HG03378 (cell line): Measurements from ENCODE around the gene EXD3.

Source experiments
- ATAC-seq: cut with Tn5 transposase; IDR thresholded peaks from one replicate; pipeline ENCODE4 v1.9.1; 2021; ENCODE audit warnings: mild to moderate bottlenecking, moderate library complexity; ENCODE audit not compliant: unreplicated experiment

EXD3 gene

DNA sequence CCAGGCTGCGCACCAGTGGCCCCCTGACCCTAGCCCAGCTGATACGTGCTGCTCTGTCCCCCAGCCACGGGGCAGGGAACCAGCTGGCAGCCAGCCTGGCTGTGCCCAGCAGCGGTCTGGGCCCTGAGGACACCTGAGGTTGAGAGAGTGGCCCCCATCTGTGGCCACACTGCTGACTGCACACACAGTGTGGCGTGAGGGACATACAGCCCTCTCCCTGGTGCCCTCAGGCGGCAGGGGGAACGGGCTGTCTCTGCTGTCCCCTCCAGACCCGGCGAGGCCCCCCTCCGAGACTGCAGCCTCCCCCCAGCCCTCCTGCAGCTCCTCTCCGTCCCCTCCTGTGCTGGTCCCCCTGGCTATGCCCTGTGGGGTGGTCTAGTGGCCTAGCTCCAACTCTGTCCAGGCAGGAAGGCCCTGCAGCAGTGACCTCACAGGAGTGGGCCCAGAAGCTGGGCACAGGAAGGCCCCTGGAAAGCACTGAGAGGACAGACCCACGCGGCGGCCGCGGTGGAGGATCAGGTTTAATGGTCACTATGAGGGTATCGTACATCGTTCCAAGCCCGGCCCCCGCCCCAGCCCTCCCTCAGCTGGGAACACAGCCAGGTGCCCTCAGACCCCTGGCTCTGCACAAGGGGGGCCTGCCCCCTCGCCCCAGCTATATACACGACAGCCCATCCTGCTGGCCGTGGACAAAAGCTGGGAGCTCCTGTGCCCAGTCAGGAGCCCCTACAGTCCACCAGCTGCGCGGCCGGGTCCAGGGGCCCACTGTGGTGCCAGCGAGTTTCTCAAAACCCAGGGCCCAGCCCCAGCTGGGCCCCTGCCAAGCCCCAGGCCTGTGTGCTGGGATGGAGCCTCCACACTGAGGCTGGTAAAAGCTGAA is 25.0 kb upstream of the EXD3 start:
- ATAC-seq: no peak

DNA sequence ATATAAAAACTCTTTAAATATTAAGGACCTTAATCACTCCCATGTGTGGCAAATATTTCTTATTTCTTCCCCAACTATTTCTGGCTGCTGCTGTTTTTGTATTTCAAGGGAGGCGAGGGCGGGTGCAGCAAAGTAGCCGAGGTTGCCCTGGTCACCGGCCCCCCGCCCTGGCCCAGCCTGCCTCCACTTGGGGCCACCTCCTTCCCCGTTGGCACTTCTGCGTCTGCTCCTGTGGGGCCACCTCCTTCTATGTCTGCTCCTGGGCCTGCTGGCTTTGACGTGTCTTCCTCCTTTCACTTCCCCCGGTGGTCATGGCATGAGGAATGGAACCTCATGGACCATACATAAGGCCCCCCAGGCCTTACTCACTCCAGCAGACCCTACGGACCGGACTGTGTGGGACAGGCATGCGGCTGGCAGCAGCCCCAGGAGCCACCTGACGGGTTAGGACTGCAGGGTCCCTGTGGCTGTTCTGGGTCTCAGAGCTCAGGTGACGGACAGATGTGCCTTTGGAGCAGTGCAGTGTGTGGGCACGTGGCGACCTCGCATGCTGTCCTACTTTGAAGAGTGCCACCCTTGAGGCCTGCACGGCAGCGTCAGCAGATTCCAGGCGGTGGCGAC is 24.0 kb upstream of the EXD3 start:
- no peak for ATAC-seq

DNA sequence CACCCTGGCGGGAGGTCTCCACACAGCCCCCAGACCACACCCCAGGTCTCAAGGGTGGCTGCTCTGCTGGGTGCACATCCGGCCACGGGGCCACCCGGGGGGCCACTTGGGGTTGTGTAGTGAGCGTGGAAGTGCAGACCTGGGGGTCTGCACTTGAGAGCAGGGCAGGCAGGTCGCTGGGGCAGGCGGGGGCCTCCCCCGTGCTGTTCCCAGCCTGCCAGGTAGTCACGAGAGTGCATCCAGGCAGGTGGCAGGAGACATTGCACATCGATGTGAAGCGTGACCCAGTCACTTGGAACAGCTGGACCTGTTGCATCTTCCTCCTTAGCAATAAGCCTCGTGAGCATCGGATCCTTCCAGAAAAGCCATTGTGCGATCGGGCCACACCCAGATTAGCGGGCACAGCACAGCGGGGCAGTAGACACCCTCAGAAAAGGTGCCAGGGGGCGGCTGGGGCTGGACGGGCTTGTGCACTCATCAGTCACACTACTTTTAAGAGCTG is 23.0 kb upstream of the EXD3 start:
- no peak for ATAC-seq

DNA sequence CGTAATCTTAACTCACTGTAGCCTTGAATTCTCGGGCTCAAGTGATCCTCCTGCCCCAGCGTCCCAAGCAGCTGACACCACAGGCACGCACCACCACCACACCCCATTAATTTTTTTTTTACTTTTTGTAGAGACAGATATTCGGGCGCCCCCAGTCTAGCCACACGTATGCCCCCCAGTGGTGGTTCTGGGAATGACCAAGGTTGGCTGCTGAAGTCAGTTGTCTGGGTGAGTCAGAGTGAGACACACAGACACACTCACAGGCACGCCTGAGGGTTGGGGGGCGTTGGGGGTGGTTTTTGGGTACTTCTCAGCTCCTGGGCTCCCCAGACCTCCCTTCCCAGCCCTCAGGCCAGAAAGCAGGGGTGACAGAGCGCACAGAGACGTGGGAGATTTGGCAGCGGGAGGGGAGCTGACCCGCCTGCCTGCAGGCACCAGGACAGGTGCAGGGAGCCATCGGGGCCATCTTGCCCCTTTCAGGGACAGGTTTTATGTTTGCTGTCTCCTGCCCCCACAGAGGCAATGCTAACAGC is 22.4 kb upstream of the EXD3 start:
- peak; percentile 50 for ATAC-seq

DNA sequence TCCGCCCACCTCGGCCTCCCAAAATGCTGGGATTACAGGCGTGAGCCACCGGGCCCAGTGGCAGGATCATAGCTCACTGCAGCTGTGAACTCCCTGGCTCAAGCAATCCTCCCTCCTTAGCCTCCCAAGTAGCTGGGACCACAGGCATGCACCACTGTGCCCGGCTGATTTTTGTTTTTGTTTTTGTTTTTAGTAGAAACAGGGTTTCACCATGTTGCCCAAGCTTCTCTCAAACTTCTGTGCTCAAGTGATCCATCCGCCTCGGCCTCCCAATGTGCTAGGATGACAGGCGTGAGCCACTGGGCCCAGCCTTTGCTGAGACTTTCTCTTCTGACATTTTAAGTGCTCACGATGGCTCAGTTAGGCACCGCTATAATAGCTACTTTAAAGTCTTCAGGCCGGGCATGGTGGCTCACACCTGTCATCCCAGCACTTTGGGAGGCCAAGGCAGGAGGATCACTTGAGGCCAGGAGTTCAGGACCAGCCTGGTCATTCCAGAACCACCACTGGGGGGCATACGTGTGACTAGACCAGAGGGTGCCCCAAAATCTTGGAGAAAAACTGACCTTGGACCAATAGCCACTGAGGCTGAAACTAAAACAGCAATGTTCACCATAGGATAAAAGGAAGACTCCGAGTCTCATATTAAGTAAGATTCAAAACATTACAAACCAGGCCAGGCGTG is 21.3 kb upstream of the EXD3 start:
- ATAC-seq: no peak

DNA sequence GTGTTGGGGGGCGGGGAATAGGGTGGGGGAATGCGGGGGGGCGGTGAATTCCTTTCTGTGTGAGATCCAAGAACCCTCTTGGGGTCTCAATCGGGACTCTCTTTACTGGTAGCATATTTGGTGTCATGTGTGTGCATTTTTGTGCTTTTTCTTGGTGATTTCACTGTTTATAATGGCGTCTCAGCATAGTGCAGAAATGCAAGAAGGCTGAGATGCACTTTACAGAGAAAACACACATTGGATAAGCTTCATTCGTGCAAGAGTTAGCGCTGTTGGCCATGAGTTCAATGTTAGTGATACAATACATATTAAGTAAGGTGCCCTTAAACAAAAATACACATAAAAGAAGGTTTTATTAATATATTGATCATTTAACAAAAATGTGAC is 19.0 kb upstream of the EXD3 start:
- ATAC-seq: no peak

DNA sequence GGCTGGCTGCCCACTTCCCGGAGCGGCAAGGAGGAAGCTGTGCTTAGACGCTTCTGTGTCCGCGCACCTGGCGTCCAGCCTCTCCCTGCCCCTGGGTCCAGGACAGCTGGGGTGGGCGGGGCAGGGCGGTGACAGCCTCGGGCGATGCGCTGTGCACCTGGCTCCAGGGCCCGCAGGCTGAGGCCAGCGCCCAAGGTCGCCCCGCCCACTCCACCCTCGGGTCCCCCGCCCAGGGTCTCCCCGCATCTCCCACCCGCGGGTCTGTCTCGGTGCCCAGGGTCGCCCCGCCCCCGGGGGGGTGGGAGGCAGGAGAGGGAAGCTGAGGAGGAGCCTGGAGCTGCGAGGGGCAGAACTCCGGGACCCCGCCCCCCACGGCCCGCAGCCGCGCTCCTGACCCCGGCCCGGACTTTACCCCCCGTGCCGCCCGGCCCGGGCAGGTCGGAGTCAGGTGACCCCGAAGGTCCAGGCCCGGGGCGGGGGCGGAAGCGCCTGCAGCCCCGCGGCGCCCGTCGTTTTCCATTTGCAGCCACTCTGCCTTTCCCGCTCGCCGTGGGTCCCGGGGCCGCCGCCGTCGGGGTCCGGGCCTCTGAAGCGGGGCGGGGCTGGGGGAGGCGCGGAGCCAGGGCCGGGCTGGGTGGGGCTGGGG is 18.4 kb upstream of the EXD3 start, which contains the start of gene ENTPD8:
TSS of gene ENTPD8 (minus strand) at position 69 of the 646 bp plus-strand sequence. CDS start 3,072 bp downstream, outside the sequence.
- no peak for ATAC-seq

DNA sequence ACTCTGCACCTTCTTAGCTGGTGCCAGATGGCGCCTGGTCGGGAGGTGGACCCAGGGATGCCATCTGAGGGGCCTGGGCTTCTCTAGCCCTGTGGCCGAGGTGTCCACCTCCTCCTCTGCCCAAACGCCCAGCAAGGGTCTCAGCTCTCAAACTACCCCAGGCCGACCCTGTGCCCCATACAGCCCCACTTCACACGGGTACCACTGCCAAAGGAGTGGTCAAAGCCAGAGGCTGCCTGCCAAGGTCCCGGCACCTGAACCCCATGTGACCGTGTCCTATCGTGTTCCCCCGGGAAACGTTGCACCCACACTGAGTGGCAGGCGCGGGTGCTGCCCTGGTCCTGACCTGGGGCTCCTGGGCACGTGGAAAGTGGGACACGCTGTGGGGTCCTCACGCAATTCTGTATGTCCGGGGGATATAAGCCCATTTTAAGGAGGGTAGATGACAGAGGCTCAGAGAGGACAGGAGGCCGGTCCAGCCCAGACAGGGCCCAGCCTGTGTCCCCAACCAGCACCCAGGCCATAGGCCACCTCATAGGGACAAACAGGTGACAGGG is 16.3 kb upstream of the EXD3 start:
- ATAC-seq: no peak

DNA sequence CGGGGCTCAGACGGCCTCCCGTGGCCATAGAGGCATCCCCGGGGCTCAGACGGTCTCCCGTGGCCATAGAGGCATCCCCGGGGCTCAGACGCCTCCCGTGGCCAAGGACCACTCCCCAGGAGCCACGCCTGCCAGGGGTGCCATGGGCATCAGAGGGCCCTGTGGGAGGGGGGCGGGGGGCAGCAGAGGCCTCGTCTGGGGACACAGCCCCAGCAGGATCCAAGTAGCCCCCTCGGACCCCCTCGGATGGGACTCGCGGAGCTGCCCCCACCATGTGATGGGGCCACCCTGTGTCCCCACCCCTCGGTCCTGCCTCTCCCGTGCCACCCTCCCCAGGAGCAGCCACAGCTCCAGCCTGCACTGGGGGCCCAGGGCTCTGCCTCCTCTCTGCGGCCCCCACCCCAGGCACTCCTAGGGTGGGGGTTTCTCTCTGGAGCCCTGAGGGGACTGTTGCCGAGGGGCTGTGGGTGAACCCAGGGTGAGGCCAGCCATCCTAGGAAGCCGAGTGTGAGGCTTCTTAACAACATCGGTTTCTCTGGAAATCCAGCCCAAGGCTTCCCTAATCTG is 15.7 kb upstream of the EXD3 start:
- ATAC-seq: no peak

DNA sequence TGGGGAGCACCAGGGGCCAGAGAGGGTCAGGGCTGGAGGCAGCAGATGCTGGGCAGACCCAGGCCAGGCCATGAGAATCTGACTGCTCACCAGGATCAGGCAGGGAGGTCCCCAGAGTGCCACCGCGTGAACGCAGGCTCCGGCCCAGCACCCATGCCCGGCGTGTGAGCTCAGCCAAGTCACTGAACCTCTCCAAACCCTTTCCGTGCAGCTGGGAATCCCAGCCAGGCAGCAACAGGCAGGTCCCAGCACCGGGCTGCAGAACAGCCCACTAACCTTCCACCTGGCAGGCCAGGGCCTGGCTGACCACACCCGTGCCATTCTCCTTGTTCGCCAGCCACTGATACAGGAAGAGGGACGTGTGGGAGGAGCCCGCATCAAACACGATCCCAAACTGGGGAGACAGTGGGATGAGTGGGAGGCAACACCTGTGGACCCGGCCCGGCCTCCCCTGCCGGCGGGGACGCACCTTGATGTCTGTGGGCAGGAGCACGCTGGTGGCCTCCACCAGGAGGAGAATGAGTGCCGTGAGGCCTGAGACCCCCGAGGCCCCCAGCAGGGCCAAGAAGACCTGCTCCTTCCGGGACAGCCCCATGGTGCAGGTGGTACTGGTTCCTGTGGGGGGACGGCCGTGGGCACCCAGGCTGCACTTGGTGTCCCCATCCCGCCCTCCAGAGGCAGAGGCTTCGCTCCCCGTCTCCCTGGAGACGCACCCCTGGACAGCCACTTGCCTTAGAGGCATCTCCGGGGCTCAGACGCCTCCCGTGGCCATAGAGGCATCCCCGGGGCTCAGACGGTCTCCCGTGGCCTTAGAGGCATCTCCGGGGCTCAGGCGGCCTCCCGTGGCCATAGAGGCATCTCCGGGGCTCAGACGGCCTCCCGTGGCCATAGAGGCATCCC is 15.0 kb upstream of the EXD3 start:
- ATAC-seq: no peak

DNA sequence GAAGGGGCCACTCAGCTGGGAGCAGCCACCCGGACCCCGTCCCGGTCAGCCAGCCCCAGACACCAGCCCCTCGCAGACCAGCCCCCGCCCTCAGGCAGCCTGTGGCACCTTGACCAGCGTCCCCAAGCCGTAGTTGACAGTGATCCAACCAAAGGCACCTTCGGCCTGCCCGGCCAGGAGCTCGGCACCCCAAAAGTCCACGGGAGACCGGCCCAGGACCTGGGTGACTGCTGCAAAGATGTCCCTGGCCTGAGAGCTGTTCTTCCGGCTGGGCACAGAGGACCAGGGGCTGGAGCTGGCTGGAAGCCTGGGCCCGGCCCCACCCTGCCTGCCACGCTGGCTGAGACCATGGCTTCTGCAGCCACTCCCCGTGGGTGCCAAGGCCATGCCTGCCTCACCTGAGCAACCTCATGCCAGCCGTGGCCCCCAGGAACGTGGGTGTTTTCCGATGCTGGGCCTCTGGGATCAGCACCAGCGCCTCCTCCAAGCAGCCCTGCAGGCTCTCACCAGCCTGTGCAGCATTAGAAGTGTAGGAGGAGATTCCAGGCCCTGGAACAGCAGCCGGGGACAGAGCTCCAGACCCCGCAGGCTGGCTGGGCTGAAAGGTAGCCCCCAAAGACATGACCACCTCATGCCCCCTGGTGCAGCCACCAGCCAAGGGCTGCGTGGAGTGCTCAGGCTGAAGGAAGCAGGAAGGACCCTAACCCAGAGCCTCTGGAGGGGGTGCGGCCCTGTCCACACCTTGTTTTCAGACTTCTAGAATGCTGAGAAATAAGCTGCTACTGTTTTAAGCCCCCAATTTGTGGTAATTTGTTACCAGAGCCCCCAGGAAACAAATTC is 14.0 kb upstream of the EXD3 start:
- ATAC-seq: no peak

DNA sequence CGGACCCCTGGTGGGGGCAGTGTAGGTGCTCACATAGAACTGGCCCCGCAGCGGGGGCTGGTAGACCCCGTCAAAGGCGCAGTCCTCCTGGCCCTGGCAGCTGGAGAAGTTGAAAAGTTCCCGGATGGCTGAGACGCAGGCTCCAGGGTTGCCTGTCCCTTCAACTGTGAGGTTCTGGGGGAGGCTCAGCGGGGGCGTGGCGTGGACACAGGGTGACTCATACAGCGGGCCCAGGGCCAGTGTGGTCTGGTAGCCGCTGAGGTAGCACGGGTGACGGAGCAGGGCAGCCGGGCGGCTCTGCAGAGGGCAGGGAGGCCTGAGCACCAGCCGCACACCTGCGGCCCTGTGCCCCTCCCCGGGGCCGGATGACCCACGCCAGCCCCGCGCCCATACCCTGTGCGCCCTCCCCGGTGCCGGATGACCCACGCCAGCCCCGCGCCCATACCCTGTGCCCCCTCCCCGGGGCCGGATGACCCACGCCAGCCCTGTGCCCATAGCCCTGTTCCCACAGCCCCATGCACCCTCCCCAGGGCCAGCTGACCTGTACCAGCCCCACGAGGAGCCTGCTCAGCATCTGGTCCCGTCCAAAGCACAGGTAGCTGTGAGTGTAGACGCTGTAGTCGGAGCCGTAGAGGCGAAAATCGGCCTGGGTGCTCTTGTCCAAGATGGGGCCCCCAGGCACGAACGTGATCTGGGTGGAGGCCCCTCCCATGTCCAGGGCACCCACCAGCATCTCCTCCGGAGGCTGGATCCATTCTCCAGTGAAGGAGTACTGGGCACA is 13.2 kb upstream of the EXD3 start:
- ATAC-seq: no peak

DNA sequence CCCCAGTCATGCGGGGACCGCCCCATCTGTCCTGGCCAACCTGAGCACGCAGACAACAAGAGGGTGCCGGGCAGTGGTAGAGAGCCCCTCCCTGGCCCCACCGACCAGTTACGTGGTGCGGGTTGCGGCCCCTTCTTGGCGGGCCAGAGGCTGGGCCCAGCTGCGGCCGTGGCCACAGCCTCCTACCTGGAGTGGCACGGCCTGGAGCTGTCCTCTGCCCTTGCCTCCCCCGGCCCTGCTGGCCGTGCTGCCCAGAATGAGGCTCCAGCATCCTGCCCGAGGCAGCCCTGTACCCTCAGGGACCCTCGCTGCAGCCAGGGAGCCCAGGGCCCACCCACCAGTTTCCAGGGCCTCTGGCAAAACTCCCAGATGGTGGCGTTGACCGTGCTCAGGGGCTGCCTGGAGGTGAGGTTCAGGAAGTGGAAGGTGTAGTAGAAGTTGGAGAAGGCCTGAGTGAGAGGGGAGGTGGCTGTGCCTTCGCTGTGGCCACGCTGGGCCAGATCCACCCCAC is 12.5 kb upstream of the EXD3 start:
- ATAC-seq: no peak

DNA sequence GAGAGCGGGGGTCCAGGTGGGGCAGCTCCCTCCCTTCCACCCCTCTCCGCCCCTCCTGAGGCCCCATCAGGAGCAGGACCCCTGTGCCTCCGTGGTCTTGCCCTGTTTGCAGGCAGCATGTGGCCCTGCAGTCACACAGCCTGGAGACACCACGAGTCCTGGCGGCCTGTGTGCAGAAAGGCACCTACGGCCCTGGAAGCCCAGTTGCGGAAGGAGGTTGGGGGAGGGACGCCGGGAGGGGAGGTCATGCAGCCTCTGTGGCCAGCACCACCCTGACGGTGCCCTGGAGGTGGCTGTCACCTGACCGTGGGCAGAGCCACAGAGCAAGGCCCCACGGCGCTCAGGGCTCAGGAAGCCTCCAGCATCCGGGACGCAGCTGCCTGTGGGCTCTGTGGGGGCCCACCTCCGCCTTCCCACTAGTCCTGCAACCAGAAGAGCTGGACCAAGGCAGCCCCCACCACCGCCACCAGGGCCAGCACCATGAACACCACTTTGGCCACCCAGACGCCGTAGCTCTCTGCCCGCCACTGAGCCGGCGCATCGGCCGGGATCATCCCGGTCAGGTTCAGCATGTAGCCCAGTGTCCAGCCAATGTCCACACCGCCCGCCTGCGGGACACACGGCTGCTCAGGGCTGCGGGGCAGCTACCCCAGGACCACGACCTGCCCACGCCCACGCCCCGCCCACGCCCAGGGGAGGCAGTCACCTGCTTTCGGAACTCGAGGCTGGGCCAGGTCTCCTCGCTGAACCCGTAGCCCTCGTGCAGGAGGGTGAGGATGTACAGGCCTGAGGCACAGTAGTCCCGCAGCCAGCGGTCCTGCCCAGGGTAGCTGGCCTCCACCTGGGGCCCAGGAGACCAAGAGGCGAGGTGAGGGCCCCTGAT is 11.8 kb upstream of the EXD3 start:
- ATAC-seq: no peak

DNA sequence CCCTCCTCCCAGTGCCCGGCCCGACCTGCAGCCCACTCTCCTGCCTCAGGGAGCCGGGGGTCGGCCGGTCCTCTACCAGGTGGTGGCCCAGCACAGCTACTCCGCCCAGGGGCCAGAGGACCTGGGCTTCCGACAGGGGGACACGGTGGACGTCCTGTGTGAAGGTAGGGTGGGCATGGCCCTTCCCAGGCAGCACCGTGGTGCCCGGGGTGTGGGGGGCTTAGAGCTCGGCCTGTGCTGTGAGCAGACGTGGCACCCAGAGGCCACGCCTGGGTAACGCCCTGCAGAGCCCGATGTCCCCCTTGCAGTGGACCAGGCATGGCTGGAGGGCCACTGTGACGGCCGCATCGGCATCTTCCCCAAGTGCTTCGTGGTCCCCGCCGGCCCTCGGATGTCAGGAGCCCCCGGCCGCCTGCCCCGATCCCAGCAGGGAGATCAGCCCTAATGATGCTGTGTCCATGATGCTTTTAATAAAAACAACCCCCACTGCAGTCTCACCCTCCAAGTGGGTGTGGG is 11.0 kb upstream of the EXD3 start:
- ATAC-seq: no peak

DNA sequence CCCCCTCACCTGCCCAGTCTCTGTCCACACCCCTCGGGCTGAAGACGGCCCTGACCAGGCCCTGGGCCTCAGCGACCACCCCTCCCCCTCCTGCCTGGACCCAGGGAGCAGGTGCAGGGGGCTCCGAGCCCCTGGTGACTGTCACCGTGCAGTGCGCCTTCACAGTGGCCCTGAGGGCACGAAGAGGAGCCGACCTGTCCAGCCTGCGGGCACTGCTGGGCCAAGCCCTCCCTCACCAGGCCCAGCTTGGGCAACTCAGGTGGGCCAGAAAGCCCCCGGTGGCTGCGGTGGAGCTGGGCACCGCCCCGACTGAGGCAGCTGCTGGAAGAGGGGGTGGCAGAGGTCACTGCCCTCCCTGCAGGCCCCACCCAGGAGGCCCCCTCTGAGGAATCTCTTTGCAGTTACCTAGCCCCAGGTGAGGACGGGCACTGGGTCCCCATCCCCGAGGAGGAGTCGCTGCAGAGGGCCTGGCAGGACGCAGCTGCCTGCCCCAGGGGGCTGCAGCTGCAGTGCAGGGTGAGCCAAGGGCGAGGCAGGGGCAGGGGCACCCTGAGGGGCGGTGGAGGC is 10.5 kb upstream of the EXD3 start:
- ATAC-seq: no peak
